ENCODE measurements around the gene MTMR1. TPM values are rescaled to one million over a fixed set of nuclear protein-coding genes. Genes with fewer than 3 reads are reported as not detected.

MTMR1 gene
- 4.2 and 4.6 TPM in 2 replicates for total RNA-seq (2014; rRNA removed; shearing (Covaris generic); ENCODE audit: low replicate concordance)

DNA sequence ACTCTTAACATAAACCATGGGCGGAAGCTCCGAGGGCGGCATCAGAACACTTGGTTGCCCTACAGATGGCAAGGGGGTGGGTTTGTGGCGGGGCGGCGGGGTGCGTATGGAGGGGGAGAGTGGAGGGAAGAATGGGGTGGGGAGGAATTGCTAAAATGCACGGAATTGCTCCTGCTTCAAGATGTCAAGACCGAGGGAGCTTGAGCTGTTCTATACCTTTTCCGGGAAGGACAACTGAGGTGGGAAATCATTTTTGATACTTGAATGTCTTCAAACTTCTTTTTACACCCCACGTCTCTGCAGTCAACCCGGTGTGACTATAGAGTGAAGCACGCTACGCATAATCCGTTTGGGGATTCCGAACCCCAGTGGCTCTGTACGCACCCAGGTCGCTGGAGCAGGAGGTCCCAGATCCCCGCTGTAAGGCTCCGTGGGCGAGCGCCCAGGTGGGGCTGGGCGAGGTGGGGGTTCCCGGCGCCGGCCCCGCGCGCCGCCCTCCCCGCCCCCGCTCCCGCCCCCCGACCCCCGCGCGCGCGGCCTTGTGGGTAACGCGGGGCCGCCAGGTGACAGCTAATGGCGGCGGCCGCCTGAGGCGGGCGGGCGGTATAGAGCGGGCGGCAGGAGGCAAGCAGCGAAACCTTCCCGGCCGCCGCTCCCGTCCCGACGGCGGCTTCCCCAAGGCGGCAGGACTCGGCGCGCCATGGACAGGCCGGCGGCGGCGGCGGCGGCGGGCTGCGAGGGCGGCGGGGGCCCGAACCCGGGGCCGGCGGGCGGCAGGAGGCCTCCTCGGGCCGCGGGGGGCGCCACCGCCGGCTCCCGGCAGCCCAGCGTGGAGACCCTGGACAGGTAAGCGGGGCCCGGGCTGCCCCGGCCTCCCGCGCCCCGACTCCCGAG, at the start of gene MTMR1:
Gene MTMR1 (plus strand): TSS at position 566 of the 894 bp plus-strand sequence. CDS start 135 bp downstream, at position 701.
- in situ Hi-C loops (cut with HindIII; ENCODE audit: low pct_unique_long_range_greater_than_20kb, low sequenced_read_pairs): no loop called here
- DNase-seq (ENCODE audit: low read depth): peak; percentile 5

DNA sequence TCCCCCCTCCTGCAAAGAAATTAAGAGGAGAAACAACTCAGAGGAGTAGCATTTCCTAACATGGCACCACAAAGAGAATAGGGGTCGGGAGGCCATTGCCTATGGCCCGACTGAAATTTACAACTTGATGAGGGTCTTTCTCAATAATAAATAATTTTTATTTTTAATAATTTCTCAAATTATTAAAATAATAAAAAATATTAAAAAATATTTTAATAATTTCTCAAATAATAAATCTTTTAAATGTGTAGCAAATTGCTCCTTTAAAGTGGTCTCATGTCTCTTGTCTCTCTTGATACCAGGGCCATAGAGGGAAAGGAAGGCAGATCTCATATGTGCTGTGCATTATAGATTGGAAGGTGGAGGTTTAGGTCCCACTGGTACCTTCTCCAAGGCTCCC, 49.2 kb upstream of the MTMR1 start:
- DNase-seq (ENCODE audit: low read depth): no peak
- in situ Hi-C loops (cut with HindIII; ENCODE audit: low pct_unique_long_range_greater_than_20kb, low sequenced_read_pairs): no loop called here

DNA sequence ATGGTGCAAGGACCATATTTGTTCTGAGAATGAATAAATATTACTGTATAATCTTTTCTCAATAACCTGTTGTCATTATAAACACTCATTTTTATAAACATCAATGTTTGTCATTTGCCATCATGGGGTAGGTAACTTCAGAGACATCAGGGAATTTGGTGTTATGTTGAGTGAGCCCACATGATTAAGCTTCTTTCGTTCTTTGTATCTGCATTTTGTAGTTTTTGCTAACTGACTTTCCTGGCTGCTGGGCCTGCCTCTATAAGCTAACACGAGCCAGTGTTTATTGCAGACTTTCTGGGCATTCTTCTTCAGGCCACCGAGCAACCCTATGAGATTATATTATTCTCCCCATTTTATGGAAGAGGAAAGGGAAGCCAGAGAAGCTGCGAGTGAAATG, 48.8 kb upstream of the MTMR1 start:
- no peak for DNase-seq (ENCODE audit: low read depth)
- in situ Hi-C loops (cut with HindIII; ENCODE audit: low pct_unique_long_range_greater_than_20kb, low sequenced_read_pairs): no loop called here

DNA sequence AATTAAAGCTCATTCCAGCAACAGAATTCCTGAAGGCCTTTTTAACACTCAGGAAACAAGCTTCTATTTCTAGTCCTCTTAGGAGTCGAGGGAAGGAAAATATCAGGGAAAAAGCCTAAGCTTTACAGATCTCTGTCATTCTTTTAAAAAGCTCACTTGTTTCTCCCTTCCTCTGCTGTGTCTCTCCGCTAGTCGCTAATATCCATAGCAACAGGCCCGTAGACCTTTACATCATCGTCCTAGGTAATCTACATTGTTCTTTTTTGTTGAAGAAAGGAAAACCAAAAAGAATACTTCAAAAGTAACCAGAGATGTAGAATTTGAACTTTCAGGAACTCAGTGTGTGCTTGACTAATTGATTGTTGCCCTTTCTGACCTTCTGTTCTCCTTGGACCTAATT, 45.9 kb upstream of the MTMR1 start:
- in situ Hi-C loops (cut with HindIII; ENCODE audit: low pct_unique_long_range_greater_than_20kb, low sequenced_read_pairs): no loop called here
- DNase-seq (ENCODE audit: low read depth): no peak

DNA sequence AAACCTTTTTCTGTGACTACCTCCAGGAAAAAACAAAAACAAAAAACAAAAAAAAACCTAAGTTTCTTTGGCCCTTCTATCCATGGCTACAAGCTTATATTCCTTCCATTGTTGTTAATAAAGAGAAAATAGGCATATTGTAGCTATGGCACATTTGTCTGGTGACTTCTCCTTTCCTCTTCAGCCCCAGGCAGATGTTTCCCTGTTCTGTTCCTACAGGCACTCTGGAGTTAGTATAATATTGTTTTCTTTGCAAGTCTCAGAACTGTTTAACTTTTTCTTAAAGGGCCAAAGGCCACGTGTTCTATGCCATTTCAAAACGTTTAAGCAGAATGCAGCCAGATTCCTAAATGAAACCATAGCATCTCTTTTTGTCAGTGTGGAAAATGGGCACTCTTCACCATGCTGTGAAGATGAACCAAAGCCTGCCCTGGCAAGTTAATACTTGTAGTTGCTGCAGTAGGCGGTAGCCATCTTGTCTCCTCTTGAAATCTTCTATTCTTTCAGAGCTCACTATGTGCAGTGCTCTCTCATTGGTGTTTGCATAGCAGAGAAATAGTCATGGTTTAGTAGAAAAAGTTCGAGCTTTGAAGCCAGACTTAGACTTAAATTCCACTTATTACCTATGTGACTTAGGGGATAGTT, 44.8 kb upstream of the MTMR1 start:
- in situ Hi-C loops (cut with HindIII; ENCODE audit: low pct_unique_long_range_greater_than_20kb, low sequenced_read_pairs): no loop called here

DNA sequence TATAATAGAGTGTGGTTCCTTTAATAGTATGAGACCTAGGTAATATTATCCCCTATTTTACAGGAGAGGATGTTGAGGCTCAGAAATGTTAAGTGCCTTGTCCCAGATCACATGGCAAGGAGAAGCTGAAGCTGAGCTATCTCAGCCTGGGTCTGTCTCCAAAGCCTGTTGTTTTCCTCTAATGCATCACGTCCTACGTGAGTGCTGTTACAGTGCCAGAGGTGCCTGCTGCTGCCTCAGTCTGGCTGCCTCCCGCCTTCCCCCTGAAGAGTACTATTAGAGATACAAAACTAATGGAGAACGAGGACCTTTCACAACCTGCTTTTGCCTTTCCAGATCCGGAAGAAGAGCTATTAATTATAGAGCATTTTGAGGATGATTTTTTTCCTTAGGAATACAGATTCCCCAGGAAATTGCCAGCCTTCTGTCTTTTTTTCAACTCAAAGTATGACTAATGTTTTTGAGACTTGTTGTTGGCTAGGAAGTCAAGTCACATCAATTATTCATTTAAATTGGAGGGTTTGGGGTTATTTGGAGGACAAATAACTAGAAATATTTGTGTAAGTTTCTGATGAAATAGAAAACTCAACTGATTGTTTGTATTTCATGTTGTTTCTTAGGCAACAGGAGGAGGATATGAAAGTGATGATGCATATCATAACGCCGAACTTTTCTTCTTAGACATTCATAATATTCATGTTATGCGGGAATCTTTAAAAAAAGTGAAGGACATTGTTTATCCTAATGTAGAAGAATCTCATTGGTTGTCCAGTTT, 43.9 kb upstream of the MTMR1 start:
- no peak for DNase-seq (ENCODE audit: low read depth)
- in situ Hi-C loops (cut with HindIII; ENCODE audit: low pct_unique_long_range_greater_than_20kb, low sequenced_read_pairs): no loop called here

More for the DNA sequence above, 44.8 kb upstream of the MTMR1 start:
- DNase-seq (ENCODE audit: low read depth): no peak

DNA sequence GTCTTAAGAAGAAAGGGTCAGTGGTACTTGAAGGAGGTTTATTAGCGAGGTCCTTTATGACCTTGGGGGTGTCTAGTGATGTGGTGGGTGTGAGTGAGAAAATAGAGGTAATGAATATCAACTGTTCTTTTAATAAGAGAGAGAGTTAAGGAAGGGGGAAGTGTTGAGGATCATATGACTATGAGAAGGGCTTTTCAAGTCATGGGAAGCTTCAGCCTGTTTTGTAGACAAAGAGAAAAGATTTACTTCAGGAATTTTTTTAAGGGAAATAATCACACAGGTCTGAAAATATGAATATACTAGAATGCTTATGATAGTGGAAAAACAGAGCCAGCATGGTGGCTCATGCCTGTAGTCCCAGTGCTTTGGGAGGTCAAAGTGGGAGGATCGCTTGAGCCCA, 41.3 kb upstream of the MTMR1 start:
- in situ Hi-C loops (cut with HindIII; ENCODE audit: low pct_unique_long_range_greater_than_20kb, low sequenced_read_pairs): no loop called here
- DNase-seq (ENCODE audit: low read depth): no peak

DNA sequence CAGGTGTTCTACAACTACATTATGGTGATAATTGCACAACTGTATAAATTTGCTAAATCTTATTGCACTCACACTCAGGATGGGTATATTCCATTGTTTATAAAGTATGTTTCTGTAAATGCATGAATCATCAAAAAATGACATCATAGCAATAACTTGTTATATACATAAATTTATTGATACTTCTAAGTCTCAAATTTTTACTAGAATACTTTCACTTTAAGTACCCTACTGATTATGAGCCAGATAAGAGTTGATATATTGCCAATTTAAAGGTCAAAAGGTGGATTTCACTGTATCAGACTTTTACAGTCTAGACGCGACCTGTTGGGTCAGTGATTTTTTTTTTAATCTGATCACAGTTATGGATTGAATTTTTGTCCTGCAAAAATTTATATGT, 37.4 kb upstream of the MTMR1 start:
- DNase-seq (ENCODE audit: low read depth): no peak
- in situ Hi-C loops (cut with HindIII; ENCODE audit: low pct_unique_long_range_greater_than_20kb, low sequenced_read_pairs): no loop called here

DNA sequence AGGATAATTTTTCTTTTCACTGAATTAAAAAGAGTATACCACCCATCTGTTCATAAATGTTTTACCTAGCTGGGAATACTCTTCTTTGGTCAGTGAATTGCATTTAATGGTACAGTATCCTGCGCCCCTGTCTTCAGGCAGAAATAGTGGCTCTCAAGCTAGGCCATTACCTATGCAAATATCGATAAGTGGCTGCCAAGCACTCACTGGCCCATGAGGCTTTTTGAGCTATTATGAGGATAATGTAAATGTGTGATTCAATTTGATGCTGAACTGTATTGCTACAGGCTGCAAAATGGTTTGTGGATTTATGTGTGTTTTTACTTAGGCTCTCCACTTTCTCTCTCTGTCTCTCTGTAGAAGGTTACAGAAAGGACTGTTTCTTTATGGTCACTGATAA, 30.1 kb upstream of the MTMR1 start:
- in situ Hi-C loops (cut with HindIII; ENCODE audit: low pct_unique_long_range_greater_than_20kb, low sequenced_read_pairs): no loop called here
- no peak for DNase-seq (ENCODE audit: low read depth)

DNA sequence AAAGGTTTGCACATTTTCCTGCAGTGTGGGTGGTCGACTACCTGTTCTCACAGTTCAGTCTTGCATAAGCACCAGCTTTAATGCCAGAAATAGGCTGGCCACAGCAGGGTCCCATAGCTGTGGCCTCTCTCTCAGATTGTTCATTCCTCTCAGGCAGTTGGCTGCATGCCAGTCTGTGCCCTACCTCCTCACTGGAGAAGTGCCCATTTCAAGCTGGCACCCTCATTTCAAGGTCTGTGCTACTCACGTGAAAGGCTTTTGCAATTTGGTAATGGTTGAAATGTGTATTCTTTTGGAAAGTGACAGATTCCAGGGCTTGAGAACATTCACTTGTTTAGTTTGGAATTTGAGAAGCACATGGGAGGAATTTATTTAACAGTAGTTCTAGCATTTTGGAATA, 28.9 kb upstream of the MTMR1 start:
- DNase-seq (ENCODE audit: low read depth): no peak
- in situ Hi-C loops (cut with HindIII; ENCODE audit: low pct_unique_long_range_greater_than_20kb, low sequenced_read_pairs): no loop called here

DNA sequence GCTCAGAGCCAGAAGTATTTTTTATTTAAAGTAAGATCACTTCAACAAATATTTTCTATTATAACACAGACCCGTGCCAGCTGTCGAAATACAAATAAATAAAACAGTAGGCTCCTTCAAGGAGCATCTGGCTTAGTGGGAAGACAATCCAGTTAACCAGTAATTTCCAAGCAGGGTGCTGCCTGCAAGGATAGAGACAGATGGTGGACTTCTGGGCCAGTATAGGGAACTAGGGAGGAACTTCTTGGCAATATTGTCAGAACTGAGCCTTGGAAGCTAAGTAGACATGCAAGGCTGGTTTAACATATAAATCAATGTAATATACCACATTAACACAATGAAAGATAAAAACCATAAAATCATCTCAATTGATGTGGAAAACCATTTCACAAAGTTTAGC, 17.0 kb upstream of the MTMR1 start:
- no peak for DNase-seq (ENCODE audit: low read depth)
- in situ Hi-C loops (cut with HindIII; ENCODE audit: low pct_unique_long_range_greater_than_20kb, low sequenced_read_pairs): no loop called here

DNA sequence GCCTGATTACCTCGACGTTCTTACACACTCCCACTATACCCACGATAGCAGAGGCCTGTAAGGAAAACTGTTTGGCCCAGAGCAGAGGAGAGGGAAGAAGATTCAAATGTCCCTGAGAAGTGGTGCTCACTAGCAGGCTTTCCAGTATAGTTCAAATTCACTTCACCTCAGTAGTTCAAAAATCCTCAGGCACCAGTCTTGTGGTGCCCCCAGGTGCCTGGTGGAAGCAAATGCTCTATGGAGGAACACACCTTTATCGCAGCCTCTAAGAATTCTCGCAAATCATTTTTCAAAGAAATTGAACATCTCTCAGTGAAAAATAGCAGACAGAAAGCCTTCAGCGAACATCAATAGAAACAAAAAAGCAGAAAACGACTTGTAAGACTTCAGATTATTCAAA, 12.2 kb upstream of the MTMR1 start:
- DNase-seq (ENCODE audit: low read depth): peak; percentile 7
- in situ Hi-C loops (cut with HindIII; ENCODE audit: low pct_unique_long_range_greater_than_20kb, low sequenced_read_pairs): no loop called here

DNA sequence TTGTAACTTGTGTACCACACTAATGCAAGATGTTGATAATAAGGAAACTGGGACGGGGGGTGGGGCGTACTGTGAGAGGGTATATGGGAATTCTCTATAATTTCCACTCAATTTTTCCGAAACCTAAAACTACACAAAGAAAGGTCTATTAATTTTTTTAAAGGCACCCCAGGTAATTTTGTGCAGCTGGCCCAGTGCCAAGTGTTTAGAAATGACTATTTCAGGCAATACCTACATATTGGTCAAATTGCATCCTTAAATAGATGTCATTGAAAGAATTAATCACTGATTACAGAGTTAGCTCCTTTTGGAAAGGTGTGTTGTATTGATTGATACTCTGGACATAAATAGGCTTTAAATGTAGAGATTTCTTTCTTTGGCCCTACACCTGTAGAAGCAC, 10.1 kb upstream of the MTMR1 start:
- in situ Hi-C loops (cut with HindIII; ENCODE audit: low pct_unique_long_range_greater_than_20kb, low sequenced_read_pairs): no loop called here

DNA sequence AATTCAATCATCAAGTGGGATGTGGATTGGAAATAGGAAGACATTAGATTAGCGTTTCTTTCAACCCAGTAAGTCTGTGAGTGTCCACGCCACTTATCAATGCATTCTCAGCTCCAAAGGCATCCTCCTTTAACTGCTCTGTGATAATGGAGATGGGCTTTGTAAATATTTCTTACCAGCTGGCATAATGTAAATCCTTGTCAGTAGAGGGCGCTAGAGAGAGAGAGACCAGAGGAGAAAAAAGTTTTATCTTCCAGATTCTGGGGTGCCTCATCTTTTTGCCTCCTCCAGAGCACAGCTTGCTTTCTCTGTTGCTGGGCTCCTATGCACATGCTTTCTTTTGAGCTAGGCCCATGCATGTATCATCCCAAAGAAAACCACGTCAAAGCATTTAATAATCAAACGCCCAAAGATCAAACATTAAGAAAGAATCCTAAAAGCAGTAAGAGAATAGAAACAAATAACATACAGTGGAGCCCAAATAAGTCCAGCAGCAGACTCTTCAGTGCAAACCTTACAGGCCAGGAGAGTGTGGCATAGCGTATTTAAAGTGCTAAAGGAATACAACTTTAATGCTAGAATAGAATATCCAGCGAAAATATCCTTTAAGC, 9.6 kb upstream of the MTMR1 start:
- in situ Hi-C loops (cut with HindIII; ENCODE audit: low pct_unique_long_range_greater_than_20kb, low sequenced_read_pairs): no loop called here
- peak; percentile 12 for DNase-seq (ENCODE audit: low read depth)

More for the DNA sequence above, 10.1 kb upstream of the MTMR1 start:
- no peak for DNase-seq (ENCODE audit: low read depth)

DNA sequence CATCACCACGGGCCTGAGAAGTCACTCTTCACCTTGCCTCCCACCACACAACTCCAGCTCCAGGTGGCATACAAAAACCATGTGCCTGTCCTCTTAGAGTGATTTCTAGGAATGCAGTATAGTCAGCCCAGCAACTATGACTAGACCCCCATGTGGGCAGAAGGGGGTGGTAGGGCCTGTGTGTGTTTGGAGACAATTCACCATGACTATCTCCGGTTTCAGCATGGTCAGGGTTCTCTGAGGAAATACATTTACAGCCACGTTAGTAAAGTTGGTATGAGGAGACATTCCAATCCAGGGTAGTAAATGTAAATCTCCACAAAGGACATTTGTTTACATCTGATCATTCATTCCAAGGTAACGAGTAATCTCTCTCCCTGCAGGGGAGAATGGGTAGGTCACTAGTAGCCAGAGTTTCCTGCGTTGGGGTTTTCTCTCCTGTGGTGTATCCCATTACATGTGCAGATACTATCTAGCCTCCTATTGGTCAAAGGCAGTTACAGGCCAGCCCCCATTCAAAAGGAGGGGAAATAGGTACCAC, 4.2 kb upstream of the MTMR1 start:
- in situ Hi-C loops (cut with HindIII; ENCODE audit: low pct_unique_long_range_greater_than_20kb, low sequenced_read_pairs): no loop called here
- DNase-seq (ENCODE audit: low read depth): peak; percentile 90

DNA sequence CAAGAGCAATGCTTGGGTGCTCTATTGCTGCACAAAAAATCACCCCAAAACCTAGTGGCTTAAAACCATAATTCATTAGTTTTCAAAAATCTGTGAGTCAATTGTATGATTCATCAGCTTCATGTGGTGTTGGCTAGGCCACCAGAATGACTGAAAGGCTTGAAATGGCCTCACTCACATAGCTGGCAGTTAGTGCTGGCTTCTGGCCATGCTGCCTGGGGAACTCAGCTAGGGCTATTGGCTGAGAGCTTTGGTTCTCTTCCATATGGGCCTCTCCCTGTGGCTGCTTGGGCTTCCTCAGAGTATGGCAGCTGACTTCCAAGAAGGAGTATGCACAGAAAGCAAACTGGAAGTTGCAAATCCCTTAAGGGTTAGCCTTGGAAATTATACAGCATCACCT, 3.1 kb upstream of the MTMR1 start:
- in situ Hi-C loops (cut with HindIII; ENCODE audit: low pct_unique_long_range_greater_than_20kb, low sequenced_read_pairs): no loop called here
- peak; percentile 56 for DNase-seq (ENCODE audit: low read depth)

DNA sequence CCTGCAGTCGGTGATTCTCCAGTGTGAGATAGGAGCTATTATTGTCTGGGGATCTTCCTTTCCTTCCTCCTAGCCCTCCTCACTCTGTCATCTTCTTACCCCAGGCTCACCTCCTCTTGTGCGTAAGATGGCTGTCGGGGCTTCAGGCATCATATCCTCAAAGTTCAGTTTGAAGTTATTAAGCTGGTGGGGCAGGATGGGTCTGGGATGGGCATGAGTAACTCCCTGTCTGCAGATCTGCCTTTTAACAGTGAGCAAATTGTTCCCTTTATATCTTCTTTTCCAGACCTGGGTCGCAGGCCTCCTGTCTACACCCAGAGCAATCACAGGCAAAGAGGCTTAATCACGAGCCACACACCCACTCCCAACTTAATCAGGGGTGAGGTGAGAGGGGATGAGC, 900 bp upstream of the MTMR1 start:
- in situ Hi-C loops (cut with HindIII; ENCODE audit: low pct_unique_long_range_greater_than_20kb, low sequenced_read_pairs): no loop called here
- no peak for DNase-seq (ENCODE audit: low read depth)
